Activated CD8-positive, alpha-beta memory T cell treated with anti-CD3 and anti-CD28 coated beads, Interleukin-2, amount 10 ng/mL, durations not matched to agents 7 days and 5 days (primary cell): ENCODE measurements around the gene RGP1. TPM values are rescaled to one million over a fixed set of nuclear protein-coding genes. Genes with fewer than 3 reads are reported as not detected.

Source experiments
- microRNA-seq: library from miRNA; unstranded; fragments of <30 nt; microRNA quantifications from one replicate; pipeline ENCODE4 v1.2.0, GENCODE V29; 2022
- total RNA-seq, 2 experiments: library from RNA; stranded (reverse); gene quantifications; one replicate each; pipeline ENCODE4 v1.2.3, GENCODE V29; 2021

The RGP1 gene
- total RNA-seq, 2 experiments from 2014 or later: 21.0 to 23.6 TPM

Small RNA genes lying within 50 kb of the gene (microRNA-seq; reads per million reads assigned to microRNA genes)
- gene MIR6852 (3.0 reads per million), gene MIR6853 (1.3 reads per million)

Other genes starting within 250 kb of the RGP1 start
- gene TESK1, start 144.0 kb upstream of the RGP1 start, total RNA-seq: 10 to 100 TPM; 27.9 to 37.1 TPM
- 10 to 100 TPM; 11.4 to 11.9 TPM for gene CD72, start 130.9 kb upstream of the RGP1 start, total RNA-seq
- gene SIT1, start 98.4 kb upstream of the RGP1 start, total RNA-seq: 100 to 1,000 TPM; 144 to 155 TPM
- over 10,000 TPM in 1 of 2 experiments, 1,000 to 10,000 TPM in 1; 6,751 to 13,083 TPM for gene RMRP, start 91.3 kb upstream of the RGP1 start, total RNA-seq
- gene CCDC107, start 91.0 kb upstream of the RGP1 start, total RNA-seq: 10 to 100 TPM; 28.7 to 29.4 TPM
- gene ARHGEF39, start 84.1 kb upstream of the RGP1 start, total RNA-seq: 10 to 100 TPM; 14.5 to 21.1 TPM
- gene CA9, start 75.4 kb upstream of the RGP1 start, total RNA-seq: under 1 TPM; 0.21 to 0.85 TPM
- gene TPM2, start 59.4 kb upstream of the RGP1 start, total RNA-seq: 10 to 100 TPM in 1 of 2 experiments, 1 to 10 TPM in 1; 6.1 to 12.1 TPM
- 100 to 1,000 TPM; 372 to 374 TPM for gene TLN1, start 17.1 kb upstream of the RGP1 start, total RNA-seq
- 10 to 100 TPM; 20.5 to 24.7 TPM for gene CREB3, start 16.6 kb upstream of the RGP1 start, total RNA-seq
- gene GBA2, start 59 bp upstream of the RGP1 start, total RNA-seq: 10 to 100 TPM; 57.7 to 58.8 TPM
- gene MSMP, start 5.0 kb downstream of the RGP1 start, total RNA-seq: not detected
- 10 to 100 TPM; 12.4 to 13.4 TPM for gene NPR2, start 42.3 kb downstream of the RGP1 start, total RNA-seq
- gene SPAG8, start 63.0 kb downstream of the RGP1 start, total RNA-seq: 1 to 10 TPM; 1.2 to 1.4 TPM
- gene HINT2, start 65.8 kb downstream of the RGP1 start, total RNA-seq: 10 to 100 TPM; 68.9 to 73.5 TPM
- gene FAM221B, start 79.4 kb downstream of the RGP1 start, total RNA-seq: not detected
- gene TMEM8B, start 79.9 kb downstream of the RGP1 start, total RNA-seq: 1 to 10 TPM; 1.2 to 3.5 TPM
- not detected for gene OR13J1, start 121.1 kb downstream of the RGP1 start, total RNA-seq
- gene HRCT1, start 156.9 kb downstream of the RGP1 start, total RNA-seq: not detected
- not detected for gene SPAAR, start 160.2 kb downstream of the RGP1 start, total RNA-seq
- not detected for gene OR2S2, start 208.9 kb downstream of the RGP1 start, total RNA-seq